GM12878 (cell line): Measurements from ENCODE around the gene TARBP1. TPM values are rescaled to one million over a fixed set of nuclear protein-coding genes. Genes with fewer than 3 reads are reported as not detected.

Experiments
- ATAC-seq: fragments of 200-7000 bp; cut with Tn5 transposase; 3 replicates; pipeline ENCODE4 v1.9.1; 2020; ENCODE audit warnings: mild to moderate bottlenecking, moderate library complexity
- Bru-seq: library from RNA; stranded (reverse); fragments of 400-500 nt; gene quantifications from one replicate; lab custom pipeline; 2021; lab: Mats Ljungman, UMichigan
- BruChase-seq, 2 experiments: library from RNA; stranded (reverse); fragments of 400-500 nt; gene quantifications; one replicate each; lab custom pipeline; 2021; lab: Mats Ljungman, UMichigan
- BruUV-seq: library from RNA; stranded (reverse); fragments of 400-500 nt; replicated peaks from 2 replicates; lab custom pipeline; 2021; lab: Mats Ljungman, UMichigan
- CTCF ChIA-PET: fragments of 300-600 bp; sonication (Branson Sonifier 250); formaldehyde crosslinking; extraction: SDS; loops from one replicate; lab custom pipeline; 2021; ENCODE audit warnings: inconsistent platforms; lab: Yijun Ruan, JAX
- POLR2A ChIA-PET: fragments of 350-600 bp; formaldehyde crosslinking; extraction: SDS; loops from one replicate; lab custom pipeline; 2021; ENCODE audit warnings: inconsistent platforms; lab: Charles Lee
- RAD21 ChIA-PET: fragments of 300-600 bp; sonication (Branson Sonifier 250); formaldehyde crosslinking; loops from one replicate; lab custom pipeline; 2023; ENCODE audit warnings: antibody characterized with exemption; ENCODE audit not compliant: unreplicated experiment; lab: Charles Lee
- SMC1A ChIA-PET: fragments of 300-600 bp; sonication (Branson Sonifier 250); formaldehyde crosslinking; loops from one replicate; lab custom pipeline; 2023; ENCODE audit not compliant: unreplicated experiment, uncharacterized antibody; lab: Charles Lee
- DNase-seq: peaks from one replicate; pipeline ENCODE4 v3.0.0-alpha.2; 2011; ENCODE audit warnings: low read depth, low spot score
- FAIRE-seq: peaks from 3 replicates; lab custom pipeline; 2011; peaks lifted over from hg19 to GRCh38; lab: Jason Lieb, UNC
- H2AFZ ChIP-seq: 2 replicates; pipeline ENCODE4 v1.6.0; 2011; ENCODE audit warnings: low read depth, low read length, control low read depth; ENCODE audit not compliant: control insufficient read depth
- H3K27ac ChIP-seq: 2 replicates; pipeline ENCODE4 v1.5.1; 2011; ENCODE audit warnings: control low read depth; ENCODE audit not compliant: control insufficient read depth, insufficient read depth
- H3K27me3 ChIP-seq, 2 experiments: replicated peaks in 1 of 2; 2 replicates each; pipeline versions ENCODE4 v1.6.0 to v1.6.1; 2011; ENCODE audit warnings: low read length in 1 of 2; ENCODE audit not compliant: control insufficient read depth in 2 of 2, insufficient read depth in 2 of 2
- H3K36me3 ChIP-seq, 2 experiments: 2 replicates each; pipeline ENCODE4 v1.5.1; 2011; ENCODE audit warnings: low read length in 1 of 2; ENCODE audit not compliant: control insufficient read depth in 2 of 2, insufficient read depth in 2 of 2
- H3K4me1 ChIP-seq: 2 replicates; pipeline ENCODE4 v1.6.1; 2011; ENCODE audit warnings: mild to moderate bottlenecking, low read length, moderate library complexity, mixed read lengths; ENCODE audit not compliant: control insufficient read depth, insufficient read depth
- H3K4me2 ChIP-seq: 2 replicates; pipeline ENCODE4 v1.6.0; 2011; ENCODE audit warnings: control low read depth; ENCODE audit not compliant: control insufficient read depth, insufficient read depth
- H3K4me3 ChIP-seq: fragments of 200-600 bp; sonication (generic); 2 replicates; pipeline ENCODE4 v1.5.1; 2016
- H3K79me2 ChIP-seq: 2 replicates; pipeline ENCODE4 v1.6.0; 2011; ENCODE audit warnings: low read length; ENCODE audit not compliant: control insufficient read depth, insufficient read depth
- H3K9ac ChIP-seq: 2 replicates; pipeline ENCODE4 v1.8.0; 2011; ENCODE audit warnings: low read length, control low read depth, mixed read lengths; ENCODE audit not compliant: control insufficient read depth, insufficient read depth
- H3K9me3 ChIP-seq: replicated peaks from 3 replicates; pipeline ENCODE4 v1.5.1; 2011; ENCODE audit warnings: mild to moderate bottlenecking, low read length; ENCODE audit not compliant: control insufficient read depth, insufficient read depth
- H4K20me1 ChIP-seq: 2 replicates; pipeline ENCODE4 v1.6.0; 2011; ENCODE audit not compliant: control insufficient read depth, insufficient read depth
- CBX3 ChIP-seq: fragments of 200-600 bp; sonication (generic); IDR thresholded peaks from 2 replicates; pipeline ENCODE4 v1.6.1; 2016; ENCODE audit warnings: low read depth, borderline replicate concordance
- FOXK2 ChIP-seq: fragments of 450-650 bp; IDR thresholded peaks from 2 replicates; pipeline ENCODE4 v1.6.1; 2017; ENCODE audit warnings: mild to moderate bottlenecking, moderate library complexity
- KLF5 ChIP-seq: fragments of 450-650 bp; IDR thresholded peaks from 2 replicates; pipeline ENCODE4 v1.6.1; 2014; ENCODE audit warnings: mild to moderate bottlenecking; ENCODE audit not compliant: partially characterized antibody
- NRF1 ChIP-seq: conservative IDR thresholded peaks from 2 replicates; pipeline ENCODE4 v1.6.1; 2011; ENCODE audit warnings: mild to moderate bottlenecking, low read depth, low read length, improper control_type of control experiment
- SMC3 ChIP-seq: IDR thresholded peaks from 2 replicates; pipeline ENCODE4 v1.6.1; 2011; ENCODE audit warnings: low read length, improper control_type of control experiment, borderline replicate concordance
- TAF1 ChIP-seq: IDR thresholded peaks from 2 replicates; pipeline ENCODE4 v1.6.1; 2011; ENCODE audit warnings: mild to moderate bottlenecking, low read depth, low read length, borderline replicate concordance
- TCF12 ChIP-seq: IDR thresholded peaks from 2 replicates; pipeline ENCODE4 v1.6.1; 2011; ENCODE audit warnings: low read depth, mild to moderate bottlenecking, low read length
- WGBS: methylation state at CpG from one replicate; pipeline ENCODE4 v1.1.6; 2016; ENCODE audit warnings: low lambda C conversion rate; ENCODE audit not compliant: insufficient replicate concordance, insufficient coverage; ENCODE audit errors: missing lambda C conversion rate; 5-methylcytosine and 5-hydroxymethylcytosine counted together
- in situ Hi-C: fragments of 300-500 bp; cut with MboI; formaldehyde crosslinking; loops from 9 replicates; pipeline ENCODE4 v1.14.3; 2018; ENCODE audit warnings: mixed read lengths
- intact Hi-C: fragments of 100-400 bp; cut with micrococcal nuclease; formaldehyde crosslinking; loops from one replicate; pipeline ENCODE4 v1.14.2; 2022; ENCODE audit not compliant: unreplicated experiment
- long read RNA-seq, 2 experiments: library from polyadenylated mRNA; unstranded; transcript quantifications; one replicate each; pipeline ENCODE4 v2.0.0, GENCODE V29; 2019 to 2020
- polyA minus RNA-seq, 3 experiments: library from RNA; depleted of rRNA, polyadenylated mRNA; stranded (reverse); fragments of >200 nt; gene quantifications; 2 replicates each; pipeline ENCODE4 v1.2.3, GENCODE V29; 2011
- polyA plus RNA-seq, 11 experiments: library from polyadenylated mRNA; depleted of rRNA in 4 of 11; unstranded in 6 of 11; stranded (reverse) in 5 of 11; fragments of >200 nt; fragmentation: Nextera tagmentation in 4 of 11; fragmentation: Illumina TruSeq in 1 of 11; extraction: Ambion mirVana in 4 of 11; extraction: Trizol in 1 of 11; gene quantifications; 1 replicate in 1 of 11; 2 replicates in 10 of 11; pipeline versions ENCODE4 v1.2.1 to v1.2.3, GENCODE V29; 2011 to 2016; ENCODE audit warnings: inconsistent platforms in 2 of 11, missing spikeins in 2 of 11, low read depth in 1 of 11
- total RNA-seq, 4 experiments: library from RNA; depleted of rRNA in 3 of 4; stranded (reverse); fragments of >200 nt in 3 of 4; fragmentation: Illumina TruSeq in 1 of 4; extraction: Trizol in 1 of 4; gene quantifications; 2 replicates each; pipeline versions ENCODE4 v1.2.1 to v1.2.3, GENCODE V29; 2013 to 2021
- TF ChIP-seq, protein P1 (sequence below): fragments of 450-650 bp; IDR thresholded peaks from 2 replicates; pipeline ENCODE4 v1.6.1; 2017; ENCODE audit warnings: mild to moderate bottlenecking, moderate library complexity

Gene TARBP1, protein sequence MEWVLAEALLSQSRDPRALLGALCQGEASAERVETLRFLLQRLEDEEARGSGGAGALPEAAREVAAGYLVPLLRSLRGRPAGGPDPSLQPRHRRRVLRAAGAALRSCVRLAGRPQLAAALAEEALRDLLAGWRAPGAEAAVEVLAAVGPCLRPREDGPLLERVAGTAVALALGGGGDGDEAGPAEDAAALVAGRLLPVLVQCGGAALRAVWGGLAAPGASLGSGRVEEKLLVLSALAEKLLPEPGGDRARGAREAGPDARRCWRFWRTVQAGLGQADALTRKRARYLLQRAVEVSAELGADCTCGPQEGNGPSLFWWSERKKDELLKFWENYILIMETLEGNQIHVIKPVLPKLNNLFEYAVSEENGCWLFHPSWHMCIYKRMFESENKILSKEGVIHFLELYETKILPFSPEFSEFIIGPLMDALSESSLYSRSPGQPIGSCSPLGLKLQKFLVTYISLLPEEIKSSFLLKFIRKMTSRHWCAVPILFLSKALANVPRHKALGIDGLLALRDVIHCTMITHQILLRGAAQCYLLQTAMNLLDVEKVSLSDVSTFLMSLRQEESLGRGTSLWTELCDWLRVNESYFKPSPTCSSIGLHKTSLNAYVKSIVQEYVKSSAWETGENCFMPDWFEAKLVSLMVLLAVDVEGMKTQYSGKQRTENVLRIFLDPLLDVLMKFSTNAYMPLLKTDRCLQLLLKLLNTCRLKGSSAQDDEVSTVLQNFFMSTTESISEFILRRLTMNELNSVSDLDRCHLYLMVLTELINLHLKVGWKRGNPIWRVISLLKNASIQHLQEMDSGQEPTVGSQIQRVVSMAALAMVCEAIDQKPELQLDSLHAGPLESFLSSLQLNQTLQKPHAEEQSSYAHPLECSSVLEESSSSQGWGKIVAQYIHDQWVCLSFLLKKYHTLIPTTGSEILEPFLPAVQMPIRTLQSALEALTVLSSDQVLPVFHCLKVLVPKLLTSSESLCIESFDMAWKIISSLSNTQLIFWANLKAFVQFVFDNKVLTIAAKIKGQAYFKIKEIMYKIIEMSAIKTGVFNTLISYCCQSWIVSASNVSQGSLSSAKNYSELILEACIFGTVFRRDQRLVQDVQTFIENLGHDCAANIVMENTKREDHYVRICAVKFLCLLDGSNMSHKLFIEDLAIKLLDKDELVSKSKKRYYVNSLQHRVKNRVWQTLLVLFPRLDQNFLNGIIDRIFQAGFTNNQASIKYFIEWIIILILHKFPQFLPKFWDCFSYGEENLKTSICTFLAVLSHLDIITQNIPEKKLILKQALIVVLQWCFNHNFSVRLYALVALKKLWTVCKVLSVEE (N-terminal part only)
- total RNA-seq (2013; cell fraction: nucleolus; rRNA removed) = 201 and 211 TPM in 2 replicates
- total RNA-seq (2014; rRNA removed) (36.8 and 50.2 TPM in 2 replicates), total RNA-seq (2014; rRNA removed; fragmentation: Illumina TruSeq; extraction: Trizol) (43.0 and 49.0 TPM in 2 replicates), total RNA-seq (2021) (31.2 and 33.8 TPM in 2 replicates), polyA plus RNA-seq (2011; rRNA removed) (94.4 and 113 TPM in 2 replicates), polyA plus RNA-seq (2014; fragmentation: Illumina TruSeq; extraction: Trizol) (50.1 and 68.9 TPM in 2 replicates), polyA plus RNA-seq (2014; fragmentation: Nextera tagmentation; extraction: Ambion mirVana) (10 to 100 TPM; 22.0 to 26.2 TPM), polyA plus RNA-seq (2014; rRNA removed) (58.0 and 67.1 TPM in 2 replicates), polyA plus RNA-seq (2016; fragmentation: Nextera tagmentation; extraction: Ambion mirVana) (10 to 100 TPM; 10.8 to 17.9 TPM), polyA minus RNA-seq (2011; rRNA and poly(A)+ RNA removed) (33.6 and 34.2 TPM in 2 replicates), Bru-seq, nascent RNA (percentile 72 among the genes with signal in this experiment), BruChase-seq, experiment 1, labeled RNA remaining after a 6-hour chase (percentile 72 among the genes with signal in this experiment), BruChase-seq, experiment 2, labeled RNA remaining after a 2-hour chase (percentile 68 among the genes with signal in this experiment)
- polyA plus RNA-seq (2011; ENCODE audit: low read depth) = 39.2 TPM
- 36.8 and 38.2 TPM in 2 replicates for polyA plus RNA-seq (2011; cell fraction: cytosol; rRNA removed)
- polyA plus RNA-seq (2011; cell fraction: nucleus; rRNA removed) = 192 and 194 TPM in 2 replicates
- polyA plus RNA-seq (2012) = 32.4 and 44.6 TPM in 2 replicates
- 9.8 and 11.7 TPM in 2 replicates for polyA minus RNA-seq (2011; cell fraction: cytosol; rRNA and poly(A)+ RNA removed)
- polyA minus RNA-seq (2011; cell fraction: nucleus; rRNA and poly(A)+ RNA removed) = 29.8 and 33.2 TPM in 2 replicates
- long read RNA-seq, experiment 1, partial matches to known transcripts = 0 of 1 reads
- long read RNA-seq, experiment 1, other reads (novel, unspliced or antisense) = 1 of 1 reads
- long read RNA-seq, experiment 2, partial matches to known transcripts = 5 of 14 reads
- long read RNA-seq, experiment 2, other reads (novel, unspliced or antisense) = 8 of 14 reads

DNA sequence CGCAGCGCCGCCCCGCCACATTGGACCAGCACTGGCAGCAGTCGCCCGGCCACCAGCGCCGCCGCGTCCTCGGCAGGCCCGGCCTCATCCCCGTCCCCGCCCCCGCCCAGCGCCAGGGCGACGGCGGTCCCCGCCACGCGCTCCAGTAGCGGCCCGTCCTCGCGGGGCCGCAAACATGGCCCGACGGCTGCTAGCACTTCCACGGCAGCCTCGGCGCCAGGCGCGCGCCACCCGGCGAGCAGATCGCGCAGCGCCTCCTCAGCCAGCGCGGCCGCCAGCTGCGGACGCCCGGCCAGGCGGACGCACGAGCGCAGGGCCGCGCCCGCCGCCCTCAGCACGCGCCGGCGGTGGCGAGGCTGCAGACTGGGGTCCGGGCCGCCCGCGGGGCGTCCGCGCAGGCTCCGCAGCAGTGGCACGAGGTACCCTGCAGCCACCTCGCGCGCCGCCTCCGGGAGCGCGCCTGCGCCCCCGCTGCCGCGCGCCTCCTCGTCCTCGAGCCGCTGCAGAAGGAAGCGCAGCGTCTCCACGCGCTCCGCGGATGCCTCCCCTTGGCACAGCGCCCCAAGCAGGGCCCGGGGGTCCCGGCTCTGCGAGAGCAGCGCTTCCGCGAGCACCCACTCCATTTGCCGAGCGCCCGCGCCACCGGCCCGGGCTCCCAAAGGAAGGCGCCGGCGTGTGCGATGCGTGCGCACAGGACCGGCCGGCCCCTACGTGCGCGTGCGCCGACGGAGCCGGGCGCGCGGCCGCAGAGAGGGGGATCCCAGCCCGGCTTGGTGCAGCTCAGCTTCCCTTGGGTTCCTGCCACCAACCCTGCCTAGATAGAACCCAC, at the start of gene TARBP1:
TARBP1 (minus strand) TSS at position 699 of the 829 bp plus-strand sequence; CDS start at position 623, 76 bp downstream.
- Histone ChIP-seq H3K79me2 (peaks cover 41% of the 10 kb centered on the region), H3K27ac (peak within 1 kb of the TSS; percentile 78), H4K20me1 (no peaks in the 10 kb centered on the region), H2AFZ (peak within 1 kb of the TSS; percentile 94), H3K4me1 (peaks cover 25% of the 10 kb centered on the region), H3K9me3 (no peaks in the 10 kb centered on the region), H3K36me3 (no peaks in the 10 kb centered on the region), H3K4me3 (peak within 1 kb of the TSS; percentile 96), H3K27me3 (no peaks in the 10 kb centered on the region), H3K9ac (peak within 1 kb of the TSS; percentile 85), H3K4me2 (peak within 1 kb of the TSS; percentile 91)
- WGBS = 0% methylated on average over 105 of the region's 122 CpGs
- FAIRE-seq (peak; percentile 41), DNase-seq (no peak), ATAC-seq (peak; percentile 83)
- ChIA-PET POLR2A (interaction anchor here (0.6 to 2.8 kb wide), 7 partner anchors 9 to 192 kb away, joined by 3 to 15 read pairs (median 4); partner anchors contain the start of gene COA6), RAD21 (interaction anchor here (1.0 to 1.9 kb wide), 7 partner anchors 16 to 605 kb away, joined by 3 to 6 read pairs (median 4); no protein-coding TSS in a partner anchor), CTCF (interaction anchor here (0.7 to 1.9 kb wide), 7 partner anchors 9 to 615 kb away, joined by 3 to 7 read pairs (median 4); partner anchors contain the start of gene COA6), SMC1A (interaction anchor here (0.8 to 2.0 kb wide), 8 partner anchors 8 to 1092 kb away, joined by 3 to 11 read pairs (median 3); no protein-coding TSS in a partner anchor)
- intact Hi-C loops = loop anchor here (5.0 to 10.0 kb wide), 2 partner anchors 264 to 366 kb away; no protein-coding TSS in a partner anchor
- no TSS peak for BruUV-seq
- in situ Hi-C loops = no loop called here
- TF ChIP-seq TAF1 (no peak; the same call in 1 of the 2 replicates), TCF12 (peak; percentile 59), FOXK2 (no peak), SMC3 (no peak), KLF5 (peak; percentile 65), CBX3 (no peak), NRF1 (peak; percentile 50)
- TF ChIP-seq, protein P1, sequence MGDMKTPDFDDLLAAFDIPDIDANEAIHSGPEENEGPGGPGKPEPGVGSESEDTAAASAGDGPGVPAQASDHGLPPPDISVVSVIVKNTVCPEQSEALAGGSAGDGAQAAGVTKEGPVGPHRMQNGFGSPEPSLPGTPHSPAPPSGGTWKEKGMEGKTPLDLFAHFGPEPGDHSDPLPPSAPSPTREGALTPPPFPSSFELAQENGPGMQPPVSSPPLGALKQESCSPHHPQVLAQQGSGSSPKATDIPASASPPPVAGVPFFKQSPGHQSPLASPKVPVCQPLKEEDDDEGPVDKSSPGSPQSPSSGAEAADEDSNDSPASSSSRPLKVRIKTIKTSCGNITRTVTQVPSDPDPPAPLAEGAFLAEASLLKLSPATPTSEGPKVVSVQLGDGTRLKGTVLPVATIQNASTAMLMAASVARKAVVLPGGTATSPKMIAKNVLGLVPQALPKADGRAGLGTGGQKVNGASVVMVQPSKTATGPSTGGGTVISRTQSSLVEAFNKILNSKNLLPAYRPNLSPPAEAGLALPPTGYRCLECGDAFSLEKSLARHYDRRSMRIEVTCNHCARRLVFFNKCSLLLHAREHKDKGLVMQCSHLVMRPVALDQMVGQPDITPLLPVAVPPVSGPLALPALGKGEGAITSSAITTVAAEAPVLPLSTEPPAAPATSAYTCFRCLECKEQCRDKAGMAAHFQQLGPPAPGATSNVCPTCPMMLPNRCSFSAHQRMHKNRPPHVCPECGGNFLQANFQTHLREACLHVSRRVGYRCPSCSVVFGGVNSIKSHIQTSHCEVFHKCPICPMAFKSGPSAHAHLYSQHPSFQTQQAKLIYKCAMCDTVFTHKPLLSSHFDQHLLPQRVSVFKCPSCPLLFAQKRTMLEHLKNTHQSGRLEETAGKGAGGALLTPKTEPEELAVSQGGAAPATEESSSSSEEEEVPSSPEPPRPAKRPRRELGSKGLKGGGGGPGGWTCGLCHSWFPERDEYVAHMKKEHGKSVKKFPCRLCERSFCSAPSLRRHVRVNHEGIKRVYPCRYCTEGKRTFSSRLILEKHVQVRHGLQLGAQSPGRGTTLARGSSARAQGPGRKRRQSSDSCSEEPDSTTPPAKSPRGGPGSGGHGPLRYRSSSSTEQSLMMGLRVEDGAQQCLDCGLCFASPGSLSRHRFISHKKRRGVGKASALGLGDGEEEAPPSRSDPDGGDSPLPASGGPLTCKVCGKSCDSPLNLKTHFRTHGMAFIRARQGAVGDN = peak; percentile 46
